Panc1 (cell line): ENCODE results near the gene WSCD2. TPM values are rescaled to one million over a fixed set of nuclear protein-coding genes. Genes with fewer than 3 reads are reported as not detected.

Experiments used
- ATAC-seq: fragments of 200-7000 bp; cut with Tn5 transposase; 2 replicates; pipeline ENCODE4 v1.9.1; 2020; ENCODE audit warnings: mild to moderate bottlenecking, moderate library complexity
- BruUV-seq: library from RNA; stranded (reverse); fragments of 400-500 nt; replicated peaks from 2 replicates; lab custom pipeline; 2021; lab: Mats Ljungman, UMichigan
- CTCF ChIA-PET: fragments of 300-600 bp; sonication (Branson Sonifier 250); formaldehyde crosslinking; loops from one replicate; lab custom pipeline; 2022; ENCODE audit warnings: antibody characterized with exemption; lab: Charles Lee
- POLR2A ChIA-PET: fragments of 300-600 bp; sonication (Branson Sonifier 250); formaldehyde crosslinking; loops from one replicate; lab custom pipeline; 2022; ENCODE audit warnings: antibody characterized with exemption; lab: Charles Lee
- DNase-seq: peaks from one replicate; pipeline ENCODE4 v3.0.0-alpha.2; 2010; ENCODE audit warnings: low read depth, low spot score
- H3K27ac ChIP-seq: 2 replicates; pipeline ENCODE4 v1.5.1; 2011; ENCODE audit warnings: mild to moderate bottlenecking, low read length, inconsistent platforms
- H3K27me3 ChIP-seq: fragments of 200-500 bp; sonication (Bioruptor generic); 2 replicates; pipeline ENCODE4 v1.6.0; 2014; ENCODE audit warnings: low read length, inconsistent platforms; ENCODE audit not compliant: control insufficient read depth, insufficient read depth
- H3K36me3 ChIP-seq: fragments of 200-500 bp; sonication (Bioruptor generic); 2 replicates; pipeline ENCODE4 v1.5.1; 2014; ENCODE audit warnings: inconsistent platforms, mild to moderate bottlenecking, low read length, moderate library complexity; ENCODE audit not compliant: control insufficient read depth, insufficient read depth
- H3K4me1 ChIP-seq: 2 replicates; pipeline ENCODE4 v1.5.1; 2011; ENCODE audit warnings: inconsistent platforms, mild to moderate bottlenecking, low read length, moderate library complexity; ENCODE audit not compliant: control insufficient read depth, insufficient read depth
- H3K4me3 ChIP-seq, 2 experiments: 2 replicates each; pipeline ENCODE4 v1.5.1; 2011 to 2012; ENCODE audit warnings: low read depth in 2 of 2, low read length in 2 of 2, mild to moderate bottlenecking in 2 of 2, inconsistent platforms in 1 of 2, moderate library complexity in 1 of 2
- H3K9me3 ChIP-seq: fragments of 200-500 bp; sonication (Bioruptor generic); 2 replicates; pipeline ENCODE4 v1.5.1; 2014; ENCODE audit warnings: low read depth, mild to moderate bottlenecking, inconsistent platforms, low read length, moderate library complexity; ENCODE audit not compliant: control insufficient read depth, insufficient read depth
- POLR2AphosphoS5 ChIP-seq: IDR thresholded peaks from 2 replicates; pipeline ENCODE4 v1.6.1; 2012; ENCODE audit warnings: mild to moderate bottlenecking, low read depth, low read length, moderate library complexity
- SIN3A ChIP-seq: IDR thresholded peaks from 2 replicates; pipeline ENCODE4 v1.6.1; 2012; ENCODE audit warnings: low read depth, mild to moderate bottlenecking, low read length, moderate library complexity, borderline replicate concordance; ENCODE audit not compliant: insufficient read depth
- TCF7L2 ChIP-seq: IDR thresholded peaks from 2 replicates; pipeline ENCODE4 v1.6.1; 2011; ENCODE audit warnings: mild to moderate bottlenecking, low read depth, low read length, inconsistent platforms
- in situ Hi-C: cut with HindIII; loops from 2 replicates; pipeline ENCODE4 v1.10.0; 2016; ENCODE audit warnings: low sequenced_read_pairs, low pct_unique_long_range_greater_than_20kb
- intact Hi-C: fragments of 100-400 bp; cut with micrococcal nuclease; formaldehyde crosslinking; loops from one replicate; pipeline ENCODE4 v1.10.0; 2022; ENCODE audit not compliant: unreplicated experiment
- total RNA-seq: library from RNA; stranded (reverse); gene quantifications from one replicate; pipeline ENCODE4 v1.2.1, GENCODE V29; 2021; ENCODE audit not compliant: unreplicated experiment
- TF ChIP-seq, protein P1 (sequence below), 2 experiments: IDR thresholded peaks; 2 replicates each; pipeline ENCODE4 v1.6.1; 2011 to 2012; ENCODE audit warnings: low read depth in 2 of 2, control low read depth in 1 of 2, low read length in 1 of 2, mild to moderate bottlenecking in 1 of 2, moderate library complexity in 1 of 2; ENCODE audit not compliant: insufficient read depth in 1 of 2
- TF ChIP-seq, protein P2 (sequence below): fragments of 450-650 bp; IDR thresholded peaks from 2 replicates; pipeline ENCODE4 v1.5.1; 2017; ENCODE audit warnings: mild to moderate bottlenecking

WSCD2 gene
- total RNA-seq, 1 experiment from 2014 or later = 0.64 TPM

DNA sequence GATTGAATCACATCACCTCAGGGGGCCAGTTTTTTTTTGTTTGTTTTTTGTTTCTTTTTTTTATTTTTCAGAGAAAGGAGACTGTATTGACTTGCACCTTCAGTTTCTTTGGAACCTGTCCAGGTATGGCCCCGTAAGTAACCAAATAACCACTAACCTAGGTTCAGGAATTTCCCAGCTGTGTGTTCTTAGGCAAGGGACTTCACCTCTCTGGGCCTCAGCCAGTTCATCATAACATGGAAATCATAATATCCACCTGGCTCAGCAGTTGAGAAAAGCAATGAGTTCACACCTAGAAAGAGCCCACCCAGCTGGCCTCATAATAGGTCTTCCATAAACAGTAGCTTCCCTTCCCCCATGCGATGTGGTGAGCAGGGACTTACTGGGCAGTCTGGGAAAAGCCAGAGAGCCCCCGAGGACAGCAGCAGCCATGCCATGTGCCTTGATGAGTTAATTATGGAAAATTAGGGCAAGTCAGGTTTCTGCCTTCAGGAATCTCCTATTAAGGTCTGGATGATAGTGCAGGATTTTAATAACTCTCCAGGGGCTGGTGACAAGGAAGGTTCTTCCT lies 27.4 kb upstream of the WSCD2 start:
- no peaks in the 10 kb centered on the region for H3K36me3 ChIP-seq
- in situ Hi-C loops (no loop called here), intact Hi-C loops (no loop called here)
- POLR2A ChIA-PET = no interaction called here
- no TSS peak for BruUV-seq
- H3K9me3 ChIP-seq = no peaks in the 10 kb centered on the region
- no peak overlapping the region for H3K4me3 ChIP-seq
- no peaks in the 10 kb centered on the region for H3K4me1 ChIP-seq
- no peak for ATAC-seq
- no peak overlapping the region for H3K27ac ChIP-seq
- peaks cover 9% of the 10 kb centered on the region; the same call in 1 of the 2 replicates for H3K27me3 ChIP-seq
- DNase-seq = no peak
- TF ChIP-seq TCF7L2 (no peak), POLR2AphosphoS5 (no peak), SIN3A (no peak)
- TF ChIP-seq, protein P1, sequence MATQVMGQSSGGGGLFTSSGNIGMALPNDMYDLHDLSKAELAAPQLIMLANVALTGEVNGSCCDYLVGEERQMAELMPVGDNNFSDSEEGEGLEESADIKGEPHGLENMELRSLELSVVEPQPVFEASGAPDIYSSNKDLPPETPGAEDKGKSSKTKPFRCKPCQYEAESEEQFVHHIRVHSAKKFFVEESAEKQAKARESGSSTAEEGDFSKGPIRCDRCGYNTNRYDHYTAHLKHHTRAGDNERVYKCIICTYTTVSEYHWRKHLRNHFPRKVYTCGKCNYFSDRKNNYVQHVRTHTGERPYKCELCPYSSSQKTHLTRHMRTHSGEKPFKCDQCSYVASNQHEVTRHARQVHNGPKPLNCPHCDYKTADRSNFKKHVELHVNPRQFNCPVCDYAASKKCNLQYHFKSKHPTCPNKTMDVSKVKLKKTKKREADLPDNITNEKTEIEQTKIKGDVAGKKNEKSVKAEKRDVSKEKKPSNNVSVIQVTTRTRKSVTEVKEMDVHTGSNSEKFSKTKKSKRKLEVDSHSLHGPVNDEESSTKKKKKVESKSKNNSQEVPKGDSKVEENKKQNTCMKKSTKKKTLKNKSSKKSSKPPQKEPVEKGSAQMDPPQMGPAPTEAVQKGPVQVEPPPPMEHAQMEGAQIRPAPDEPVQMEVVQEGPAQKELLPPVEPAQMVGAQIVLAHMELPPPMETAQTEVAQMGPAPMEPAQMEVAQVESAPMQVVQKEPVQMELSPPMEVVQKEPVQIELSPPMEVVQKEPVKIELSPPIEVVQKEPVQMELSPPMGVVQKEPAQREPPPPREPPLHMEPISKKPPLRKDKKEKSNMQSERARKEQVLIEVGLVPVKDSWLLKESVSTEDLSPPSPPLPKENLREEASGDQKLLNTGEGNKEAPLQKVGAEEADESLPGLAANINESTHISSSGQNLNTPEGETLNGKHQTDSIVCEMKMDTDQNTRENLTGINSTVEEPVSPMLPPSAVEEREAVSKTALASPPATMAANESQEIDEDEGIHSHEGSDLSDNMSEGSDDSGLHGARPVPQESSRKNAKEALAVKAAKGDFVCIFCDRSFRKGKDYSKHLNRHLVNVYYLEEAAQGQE (IDR thresholded peaks at IDR 0.05; ENCODE audit: insufficient read depth in 1 of 2, low read depth in 2 of 2, low read length in 1 of 2) = no peak
- TF ChIP-seq, protein P2, sequence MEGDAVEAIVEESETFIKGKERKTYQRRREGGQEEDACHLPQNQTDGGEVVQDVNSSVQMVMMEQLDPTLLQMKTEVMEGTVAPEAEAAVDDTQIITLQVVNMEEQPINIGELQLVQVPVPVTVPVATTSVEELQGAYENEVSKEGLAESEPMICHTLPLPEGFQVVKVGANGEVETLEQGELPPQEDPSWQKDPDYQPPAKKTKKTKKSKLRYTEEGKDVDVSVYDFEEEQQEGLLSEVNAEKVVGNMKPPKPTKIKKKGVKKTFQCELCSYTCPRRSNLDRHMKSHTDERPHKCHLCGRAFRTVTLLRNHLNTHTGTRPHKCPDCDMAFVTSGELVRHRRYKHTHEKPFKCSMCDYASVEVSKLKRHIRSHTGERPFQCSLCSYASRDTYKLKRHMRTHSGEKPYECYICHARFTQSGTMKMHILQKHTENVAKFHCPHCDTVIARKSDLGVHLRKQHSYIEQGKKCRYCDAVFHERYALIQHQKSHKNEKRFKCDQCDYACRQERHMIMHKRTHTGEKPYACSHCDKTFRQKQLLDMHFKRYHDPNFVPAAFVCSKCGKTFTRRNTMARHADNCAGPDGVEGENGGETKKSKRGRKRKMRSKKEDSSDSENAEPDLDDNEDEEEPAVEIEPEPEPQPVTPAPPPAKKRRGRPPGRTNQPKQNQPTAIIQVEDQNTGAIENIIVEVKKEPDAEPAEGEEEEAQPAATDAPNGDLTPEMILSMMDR = no peak
- CTCF ChIA-PET = no interaction called here

GRCh38 chr12:108102363-108102762 lies 26.7 kb upstream of the WSCD2 start:
- Histone ChIP-seq H3K4me1 (no peaks in the 10 kb centered on the region), H3K27me3 (peaks cover 9% of the 10 kb centered on the region; the same call in 1 of the 2 replicates), H3K9me3 (no peaks in the 10 kb centered on the region), H3K36me3 (no peaks in the 10 kb centered on the region), H3K4me3 (no peak overlapping the region), H3K27ac (no peak overlapping the region)
- ATAC-seq (no peak), DNase-seq (no peak)
- TF ChIP-seq SIN3A (no peak), TCF7L2 (no peak), POLR2AphosphoS5 (no peak)
- TF ChIP-seq, protein P2 = no peak
- TF ChIP-seq, protein P1 (IDR thresholded peaks at IDR 0.05; ENCODE audit: insufficient read depth in 1 of 2, low read depth in 2 of 2, low read length in 1 of 2) = no peak
- ChIA-PET CTCF (no interaction called here), POLR2A (no interaction called here)
- intact Hi-C loops (no loop called here), in situ Hi-C loops (no loop called here)
- no TSS peak for BruUV-seq
